Esophagus muscularis mucosa (tissue), 4 donors: ENCODE data around the gene C10orf71. TPM values are rescaled to one million over a fixed set of nuclear protein-coding genes. Genes with fewer than 3 reads are reported as not detected.

Experiments used
- DNase-seq: peaks from one replicate; pipeline ENCODE4 v3.0.0-alpha.2; 2017; ENCODE audit errors: extremely low spot score
- H3K27ac ChIP-seq, 4 donors: fragments of 200-600 bp; sonication (generic); replicated peaks in 1 of 4; 1 replicate in 3 of 4; 2 replicates in 1 of 4; pipeline ENCODE4 v1.5.1; 2016 to 2019; ENCODE audit warnings: mild to moderate bottlenecking in 1 of 4
- H3K27me3 ChIP-seq, 4 donors: fragments of 200-600 bp; sonication (generic); one replicate each; pipeline versions ENCODE4 v1.5.1 to v1.6.0; 2016 to 2019
- H3K36me3 ChIP-seq, 4 donors: fragments of 200-600 bp; sonication (generic); one replicate each; pipeline ENCODE4 v1.5.1; 2016 to 2019
- H3K4me1 ChIP-seq, 4 donors: fragments of 200-600 bp; sonication (generic); one replicate each; pipeline ENCODE4 v1.5.1; 2016 to 2019
- H3K4me3 ChIP-seq, 4 donors: fragments of 200-600 bp; sonication (generic); 1 replicate in 2 of 4; 2 replicates in 2 of 4; pipeline ENCODE4 v1.5.1; 2016 to 2019; ENCODE audit warnings: mild to moderate bottlenecking in 4 of 4, moderate library complexity in 1 of 4
- H3K9me3 ChIP-seq, 4 donors: fragments of 200-600 bp; sonication (generic); 1 replicate in 3 of 4; 2 replicates in 1 of 4; pipeline ENCODE4 v1.5.1; 2016 to 2019
- EP300 ChIP-seq: sonication (generic); formaldehyde crosslinking; IDR thresholded peaks from one replicate; pipeline ENCODE4 v1.6.1; 2017; ENCODE audit warnings: antibody characterized with exemption
- POLR2A ChIP-seq: fragments of 450-650 bp; IDR thresholded peaks from one replicate; pipeline ENCODE4 v1.6.1; 2017; ENCODE audit warnings: antibody characterized with exemption, moderate library complexity, mild to moderate bottlenecking, low read depth
- POLR2AphosphoS5 ChIP-seq, 2 donors: sonication (generic); formaldehyde crosslinking; IDR thresholded peaks; one replicate each; pipeline ENCODE4 v1.6.1; 2017; ENCODE audit warnings: antibody characterized with exemption in 2 of 2
- WGBS: methylation state at CpG from one replicate; pipeline ENCODE4 v1.1.5; 2018; 5-methylcytosine and 5-hydroxymethylcytosine counted together
- intact Hi-C: fragments of 100-400 bp; cut with DNase I; formaldehyde crosslinking; loops from one replicate; pipeline ENCODE4 v1.15.1; 2023
- total RNA-seq, 4 donors: library from RNA; depleted of rRNA; stranded (reverse); fragments of >200 nt; gene quantifications; one replicate each; pipeline versions ENCODE4 v1.1.0 to v1.2.1, GENCODE V29; 2016

The C10orf71 gene
- total RNA-seq, 4 donors from 2014 or later, result 0.06 to 0.42 TPM; not detected in 2

DNA sequence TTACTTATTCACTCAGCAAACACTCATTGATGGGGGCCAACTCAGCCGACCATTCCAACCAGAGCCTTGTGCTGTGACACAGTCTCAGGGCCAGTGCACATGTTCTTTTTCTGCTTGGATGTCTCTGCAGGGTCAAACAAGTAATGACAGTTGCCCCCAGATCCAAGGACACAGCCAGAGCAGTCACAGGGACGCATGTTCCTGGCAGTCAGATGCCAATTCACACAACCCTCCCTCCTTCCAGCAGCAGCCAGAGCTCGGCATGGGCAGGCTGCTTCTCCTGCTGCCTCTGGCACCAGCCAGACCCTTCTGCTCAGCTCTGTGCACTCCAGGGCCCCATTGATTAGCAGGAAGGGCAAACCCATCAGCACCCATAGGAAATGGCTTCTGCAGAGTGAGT lies 76.6 kb downstream of the C10orf71 start:
- peaks cover 0 to 16% (median 0%) of the 10 kb centered on the region in 4 donors for H3K27me3 ChIP-seq
- peaks cover 0 to 3% (median 0%) of the 10 kb centered on the region in 4 donors for H3K4me1 ChIP-seq
- 81% methylated on average over 2 of the region's 3 CpGs for WGBS
- intact Hi-C loops, result no loop called here
- no peak overlapping the region for H3K4me3 ChIP-seq
- no peak for TF ChIP-seq POLR2AphosphoS5 (IDR thresholded peaks at IDR 0.05)
- TF ChIP-seq POLR2A, result no peak
- no peak for TF ChIP-seq EP300
- DNase-seq, result no peak
- no peak overlapping the region for H3K27ac ChIP-seq
- no peaks in the 10 kb centered on the region for H3K9me3 ChIP-seq
- H3K36me3 ChIP-seq, result no peaks in the 10 kb centered on the region

Other genes starting within 250 kb of the C10orf71 start
- 10 to 100 TPM in 3 of 4 donors, 1 to 10 TPM in 1; 10.0 to 21.4 (median 12.6) TPM for gene VSTM4, start 183.6 kb upstream of the C10orf71 start, total RNA-seq
- gene FAM170B, start 165.1 kb upstream of the C10orf71 start, total RNA-seq, result not detected
- gene TMEM273, start 110.8 kb upstream of the C10orf71 start, total RNA-seq, result 10 to 100 TPM; 11.6 to 36.8 (median 25.1) TPM
- not detected for gene DRGX, start 96.9 kb downstream of the C10orf71 start, total RNA-seq
- 10 to 100 TPM in 1 of 4 donors, 1 to 10 TPM in 3; 7.0 to 11.7 (median 9.2) TPM for gene ERCC6, start 240.0 kb downstream of the C10orf71 start, total RNA-seq